IMR-90 (cell line): ENCODE data around the gene FA2H.

ENCODE experiments used
- BHLHE40 ChIP-seq: fragments of 150-350 bp; IDR thresholded peaks from 2 replicates; pipeline ENCODE4 v1.6.1; 2016; ENCODE audit warnings: mild to moderate bottlenecking, low read depth, low read length
- CEBPB ChIP-seq: IDR thresholded peaks from 2 replicates; pipeline ENCODE4 v1.6.1; 2012; ENCODE audit warnings: low read depth, low read length, improper control_type of control experiment
- CTCF ChIP-seq: conservative IDR thresholded peaks from 2 replicates; pipeline ENCODE4 v1.5.1; 2012; ENCODE audit warnings: mild to moderate bottlenecking, low read depth, low read length, improper control_type of control experiment
- MXI1 ChIP-seq: IDR thresholded peaks from 2 replicates; pipeline ENCODE4 v1.6.1; 2012; ENCODE audit warnings: low read depth, mild to moderate bottlenecking, low read length, moderate library complexity, borderline replicate concordance
- POLR2A ChIP-seq: IDR thresholded peaks from 2 replicates; pipeline ENCODE4 v1.6.1; 2012; ENCODE audit warnings: mild to moderate bottlenecking, low read depth, low read length
- RAD21 ChIP-seq: IDR thresholded peaks from 2 replicates; pipeline ENCODE4 v1.6.1; 2012; ENCODE audit warnings: low read length, improper control_type of control experiment
- RCOR1 ChIP-seq: IDR thresholded peaks from 2 replicates; pipeline ENCODE4 v1.6.1; 2012; ENCODE audit warnings: mild to moderate bottlenecking, low read length, improper control_type of control experiment; ENCODE audit not compliant: insufficient replicate concordance

DNA sequence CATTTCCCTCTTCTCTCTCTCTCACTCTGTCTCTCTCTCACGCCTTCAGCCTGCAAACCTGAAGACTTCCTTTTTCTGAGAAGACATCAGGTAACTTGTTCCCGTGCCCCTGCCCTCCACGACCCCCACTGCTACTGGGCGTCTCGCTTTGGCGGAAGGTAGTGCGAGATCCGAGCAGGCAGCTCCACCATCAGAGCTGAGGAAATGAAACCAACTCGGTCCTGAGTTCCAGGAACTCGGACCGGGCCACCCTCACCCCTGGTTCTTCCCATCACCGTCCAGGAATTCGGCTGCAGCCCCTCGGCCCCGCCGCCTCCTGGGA, 74.5 kb downstream of the FA2H start:
- TF ChIP-seq CTCF (no peak), POLR2A (no peak), CEBPB (no peak), RCOR1 (no peak), BHLHE40 (no peak), MXI1 (no peak), RAD21 (no peak)
